Ovary (tissue), 3 donors: ENCODE measurements around the gene NCDN.

Experiments used
- EP300 ChIP-seq: sonication (generic); formaldehyde crosslinking; IDR thresholded peaks from one replicate; pipeline ENCODE4 v1.6.1; 2017; ENCODE audit warnings: antibody characterized with exemption
- POLR2A ChIP-seq: fragments of 450-650 bp; IDR thresholded peaks from one replicate; pipeline ENCODE4 v1.6.1; 2017; ENCODE audit warnings: antibody characterized with exemption, mild to moderate bottlenecking, moderate library complexity
- TF ChIP-seq, protein P1 (sequence below), 3 donors: fragments of 450-650 bp in 2 of 3; fragments of 200-600 bp in 1 of 3; IDR thresholded peaks; one replicate each; pipeline versions ENCODE4 v1.5.1 to v1.8.0; 2016 to 2022; ENCODE audit warnings: antibody characterized with exemption in 3 of 3, mild to moderate bottlenecking in 1 of 3
- donor health status: DM: no; HTN: no; CAD: no.

DNA sequence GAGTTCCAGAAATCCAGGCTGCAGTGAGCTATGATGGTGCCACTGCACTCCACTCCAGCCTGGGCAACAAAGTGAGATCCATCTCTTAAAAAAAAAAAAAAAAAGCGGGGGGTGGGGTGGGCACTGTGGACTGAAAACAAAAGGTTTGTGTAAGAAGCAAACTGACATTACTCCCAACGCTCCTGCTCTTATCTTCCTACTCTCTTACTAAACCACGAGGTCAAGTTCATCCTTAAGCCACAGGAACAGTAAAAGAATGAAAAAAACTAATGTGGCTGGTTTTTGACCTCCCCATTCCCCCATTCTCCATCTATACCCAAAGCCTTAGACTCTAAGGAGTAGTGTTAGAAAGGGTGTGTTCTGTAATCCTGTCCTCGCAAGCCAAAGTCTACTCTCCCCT is 46.3 kb downstream of the NCDN start:
- TF ChIP-seq, protein P1, sequence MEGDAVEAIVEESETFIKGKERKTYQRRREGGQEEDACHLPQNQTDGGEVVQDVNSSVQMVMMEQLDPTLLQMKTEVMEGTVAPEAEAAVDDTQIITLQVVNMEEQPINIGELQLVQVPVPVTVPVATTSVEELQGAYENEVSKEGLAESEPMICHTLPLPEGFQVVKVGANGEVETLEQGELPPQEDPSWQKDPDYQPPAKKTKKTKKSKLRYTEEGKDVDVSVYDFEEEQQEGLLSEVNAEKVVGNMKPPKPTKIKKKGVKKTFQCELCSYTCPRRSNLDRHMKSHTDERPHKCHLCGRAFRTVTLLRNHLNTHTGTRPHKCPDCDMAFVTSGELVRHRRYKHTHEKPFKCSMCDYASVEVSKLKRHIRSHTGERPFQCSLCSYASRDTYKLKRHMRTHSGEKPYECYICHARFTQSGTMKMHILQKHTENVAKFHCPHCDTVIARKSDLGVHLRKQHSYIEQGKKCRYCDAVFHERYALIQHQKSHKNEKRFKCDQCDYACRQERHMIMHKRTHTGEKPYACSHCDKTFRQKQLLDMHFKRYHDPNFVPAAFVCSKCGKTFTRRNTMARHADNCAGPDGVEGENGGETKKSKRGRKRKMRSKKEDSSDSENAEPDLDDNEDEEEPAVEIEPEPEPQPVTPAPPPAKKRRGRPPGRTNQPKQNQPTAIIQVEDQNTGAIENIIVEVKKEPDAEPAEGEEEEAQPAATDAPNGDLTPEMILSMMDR (IDR thresholded peaks at IDR 0.05) = no peak
- no peak for TF ChIP-seq POLR2A
- no peak for TF ChIP-seq EP300
